RPMI7951 (cell line): Measurements from ENCODE around the gene MAN1A2. TPM values are rescaled to one million over a fixed set of nuclear protein-coding genes. Genes with fewer than 3 reads are reported as not detected.

Experiments used
- DNase-seq: peaks from one replicate; pipeline ENCODE4 v3.0.0-alpha.2; 2012; ENCODE audit warnings: low read depth
- total RNA-seq: library from RNA; depleted of rRNA; stranded (reverse); fragments of >200 nt; shearing (Covaris generic); gene quantifications from 2 replicates; pipeline ENCODE4 v1.2.3, GENCODE V29; 2014

Gene MAN1A2
- total RNA-seq, 1 experiment from 2014 or later: 30.9 TPM

- no peak for DNase-seq
Measured at GRCh38 chr1:117493906-117494305, 126.7 kb downstream of the MAN1A2 start.

DNA sequence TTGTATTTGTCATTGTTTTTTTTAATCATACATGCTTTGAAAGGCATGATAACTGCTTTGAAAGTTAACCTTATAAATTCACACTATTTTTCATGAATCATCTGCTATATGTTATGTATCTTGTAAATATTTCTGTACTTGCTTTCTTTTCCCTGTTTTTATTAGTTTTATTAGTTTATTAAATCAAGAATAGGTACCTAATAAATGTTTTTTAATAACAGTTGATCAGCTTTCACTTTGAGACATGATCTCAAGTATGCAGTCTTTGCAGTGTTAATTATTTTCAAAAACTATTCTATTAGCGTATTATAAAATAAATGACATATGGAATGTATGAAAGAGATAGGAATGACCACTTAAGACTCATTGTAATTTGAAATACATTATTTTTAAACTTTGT, 127.8 kb downstream of the MAN1A2 start:
- DNase-seq: no peak

DNA sequence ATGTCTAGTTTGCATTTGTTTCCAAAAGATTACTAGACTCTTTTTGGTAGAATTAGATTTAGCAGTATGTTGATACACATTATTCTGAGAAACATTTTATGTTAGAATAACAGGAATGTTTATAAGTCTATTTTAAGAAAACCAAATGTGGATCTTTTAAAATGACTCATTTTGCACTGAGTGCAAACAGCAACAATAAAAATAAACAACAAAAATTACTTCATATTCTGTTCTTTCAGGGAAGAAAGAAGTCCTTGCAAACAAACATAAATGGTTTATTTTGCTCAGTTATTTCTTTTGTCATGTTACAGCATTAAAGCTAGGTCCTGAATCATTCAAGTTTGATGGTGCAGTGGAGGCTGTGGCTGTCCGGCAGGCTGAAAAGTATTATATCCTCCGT, 131.8 kb downstream of the MAN1A2 start:
- DNase-seq: no peak

DNA sequence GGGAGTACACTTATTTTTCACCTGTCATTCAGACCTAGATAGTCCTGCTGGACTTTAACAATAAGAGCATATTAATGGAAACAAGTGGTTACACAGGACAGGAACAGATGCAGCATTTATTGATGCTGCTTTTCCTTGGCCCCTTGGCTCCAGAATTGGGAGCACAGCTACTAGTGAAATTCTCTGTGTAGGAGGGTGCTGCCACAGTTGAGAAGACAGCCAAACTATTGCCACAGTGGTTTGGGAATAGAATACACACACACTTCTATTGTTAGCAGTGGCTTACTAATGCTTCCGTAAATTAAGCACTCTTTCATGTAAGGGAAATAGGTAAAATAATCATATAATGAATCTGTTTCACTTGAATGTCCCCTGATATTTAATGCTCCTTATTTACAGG, 133.3 kb downstream of the MAN1A2 start:
- DNase-seq: no peak

GRCh38 chr1:117501281-117501680, 134.0 kb downstream of the MAN1A2 start:
- DNase-seq: peak; percentile 14

GRCh38 chr1:117511273-117511672, 144.0 kb downstream of the MAN1A2 start:
- no peak for DNase-seq

DNA sequence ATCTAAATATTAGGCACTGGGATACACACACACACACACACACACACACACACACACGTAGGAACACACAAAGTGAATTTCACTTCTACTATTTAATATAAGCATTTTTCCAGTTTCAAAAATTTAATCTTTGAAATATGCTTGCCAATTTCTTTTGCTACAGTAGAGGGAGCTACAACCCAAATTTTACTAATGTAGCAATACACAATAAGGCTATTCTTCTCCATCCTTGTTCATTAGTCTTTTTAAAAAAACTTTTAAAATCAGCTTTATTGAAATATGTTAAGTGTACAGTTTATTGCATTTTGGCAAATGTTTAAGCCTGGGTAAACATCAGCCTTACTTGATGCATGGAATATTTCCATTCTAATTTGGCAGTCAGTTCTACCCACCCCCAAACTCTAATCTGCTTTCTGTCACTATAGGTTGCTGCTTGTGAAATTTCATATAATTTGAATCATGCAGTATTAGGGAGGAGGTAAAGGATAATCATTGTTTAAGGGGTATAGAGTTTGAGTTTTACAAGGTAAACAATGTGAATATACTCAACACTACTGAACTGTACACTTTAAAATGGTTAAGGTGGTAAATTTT, 145.6 kb downstream of the MAN1A2 start:
- DNase-seq: peak; percentile 14

- no peak for DNase-seq
Measured at GRCh38 chr1:117523111-117523510, 155.9 kb downstream of the MAN1A2 start.

DNA sequence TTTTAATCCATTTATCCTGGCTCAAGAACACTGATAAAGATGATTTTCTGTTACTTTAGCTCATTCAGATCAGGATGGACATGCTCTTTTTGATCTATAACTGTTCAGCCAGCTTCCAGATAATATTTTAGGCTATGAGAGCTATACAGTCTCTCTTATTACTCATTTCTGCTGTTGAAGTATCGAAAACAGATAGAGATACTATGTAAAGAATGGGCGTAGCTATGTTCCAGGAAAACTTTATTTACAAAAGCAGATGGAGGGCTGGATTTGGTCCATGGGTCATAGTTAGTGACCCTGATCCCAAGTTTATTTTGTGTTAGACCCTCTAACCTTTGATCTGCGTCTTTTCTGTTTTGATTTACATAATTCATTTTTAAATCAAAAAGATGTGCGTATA, 159.8 kb downstream of the MAN1A2 start:
- DNase-seq: no peak

DNA sequence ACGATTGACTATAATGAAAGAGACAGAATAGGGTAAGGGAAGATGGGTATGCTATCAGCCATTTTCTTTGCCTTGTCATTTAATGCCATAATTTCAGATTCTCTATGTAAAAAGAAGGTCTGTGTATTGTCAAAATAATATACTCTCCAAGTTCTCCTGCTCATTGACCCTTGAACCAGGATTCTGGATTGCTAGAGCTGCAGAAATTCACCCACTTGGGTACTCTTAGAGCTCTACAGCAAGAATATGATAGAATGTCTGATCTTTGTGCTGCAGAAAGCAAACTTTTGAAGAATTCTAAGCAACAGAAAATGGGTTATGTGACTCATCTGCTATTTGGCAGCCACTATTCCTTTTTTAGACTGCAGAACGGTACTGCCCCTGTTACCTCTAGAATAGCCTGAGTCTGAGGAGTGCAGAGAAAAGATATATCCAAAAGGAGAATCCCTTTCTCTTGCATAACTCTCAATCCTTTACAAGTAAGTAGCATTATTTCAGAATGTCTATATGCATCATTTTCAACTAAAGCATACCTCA, 160.4 kb downstream of the MAN1A2 start:
- no peak for DNase-seq

GRCh38 chr1:117529683-117530082, 162.4 kb downstream of the MAN1A2 start:
- no peak for DNase-seq

GRCh38 chr1:117531222-117531621, 164.0 kb downstream of the MAN1A2 start:
- no peak for DNase-seq

DNA sequence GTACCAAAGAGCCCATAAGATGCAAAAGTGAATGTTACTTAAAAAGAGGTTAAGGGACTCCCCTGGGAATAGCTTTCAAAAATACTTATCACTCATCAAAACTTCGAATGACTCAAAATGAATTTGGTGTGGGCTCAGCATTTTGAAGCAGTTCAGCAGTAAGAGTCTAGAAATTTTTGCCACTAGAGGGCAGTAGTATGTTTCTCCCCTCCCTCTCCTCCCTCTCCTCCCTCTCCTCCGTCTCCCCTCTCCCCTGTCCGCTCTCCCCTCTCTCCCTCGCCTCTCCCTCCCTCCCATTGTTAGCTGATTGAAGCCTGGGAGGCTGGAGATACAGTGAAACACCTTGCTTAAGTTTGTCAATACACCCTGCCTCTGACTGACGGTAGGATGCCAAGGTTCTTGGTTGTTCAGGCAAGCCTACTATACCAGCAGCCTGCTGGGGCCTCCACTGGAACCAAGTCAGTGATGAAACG, 167.8 kb downstream of the MAN1A2 start:
- DNase-seq: peak; percentile 55

GRCh38 chr1:117535821-117536220, 168.6 kb downstream of the MAN1A2 start:
- DNase-seq: no peak

- DNase-seq: no peak
Measured at GRCh38 chr1:117537291-117537920, 170.2 kb downstream of the MAN1A2 start.

DNA sequence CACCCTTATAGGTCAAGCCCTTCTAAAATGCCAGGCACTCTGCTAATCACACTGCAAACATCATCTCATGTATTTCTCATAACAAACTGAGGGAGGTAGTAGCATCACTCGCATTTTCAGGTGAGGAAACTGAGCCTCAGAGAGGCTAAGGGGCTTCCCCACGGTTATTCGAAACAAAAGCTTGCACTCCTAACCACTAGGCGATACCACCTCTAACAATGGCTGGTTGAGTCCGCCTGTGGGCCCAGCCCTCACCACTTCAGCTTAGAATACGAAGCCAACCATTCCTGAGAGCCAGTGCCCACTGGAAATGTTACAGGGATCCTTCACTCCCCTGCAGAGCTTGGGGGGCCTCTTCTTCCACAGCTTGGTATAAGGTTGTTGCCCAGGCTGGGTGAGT, 173.3 kb downstream of the MAN1A2 start:
- DNase-seq: no peak

DNA sequence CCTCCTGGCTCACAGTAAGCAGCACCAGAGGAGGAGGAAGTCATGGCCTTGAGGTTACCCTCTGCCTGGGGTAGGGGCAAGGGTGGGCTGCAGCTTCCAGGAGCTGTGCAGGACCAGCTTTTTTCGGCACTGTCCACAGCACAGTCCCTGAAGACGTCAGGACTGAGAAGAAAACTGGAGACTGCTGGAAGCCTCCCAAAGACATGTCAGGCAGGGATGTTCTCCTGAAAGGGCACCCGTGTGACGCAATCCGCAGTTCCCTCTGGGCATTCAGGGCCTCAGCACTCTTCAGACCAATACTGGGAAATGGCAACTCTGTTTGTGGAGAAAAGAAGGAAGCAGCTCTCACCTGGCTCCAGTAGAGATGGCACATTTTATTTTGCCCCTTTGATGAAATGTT, 173.8 kb downstream of the MAN1A2 start:
- peak; percentile 45 for DNase-seq

DNA sequence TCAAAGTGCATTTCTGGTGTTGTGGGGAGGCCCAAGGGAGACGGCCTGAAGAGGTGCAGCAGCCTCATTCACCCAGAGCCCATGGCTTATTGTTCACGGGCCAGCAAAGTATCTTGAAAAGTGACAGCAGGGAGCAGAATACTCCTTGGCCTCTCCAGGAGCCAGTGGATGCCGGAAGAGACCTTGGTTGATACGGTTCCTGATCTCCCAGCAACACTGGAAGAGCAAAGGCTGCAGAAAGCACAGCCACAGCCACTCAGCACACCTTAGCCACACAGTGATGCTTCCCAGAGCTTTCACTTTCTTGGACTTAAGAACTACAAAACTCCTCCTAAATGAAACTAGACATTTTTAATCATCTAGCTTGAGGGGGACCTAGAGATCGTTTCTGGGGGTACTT, 174.3 kb downstream of the MAN1A2 start:
- DNase-seq: no peak

DNA sequence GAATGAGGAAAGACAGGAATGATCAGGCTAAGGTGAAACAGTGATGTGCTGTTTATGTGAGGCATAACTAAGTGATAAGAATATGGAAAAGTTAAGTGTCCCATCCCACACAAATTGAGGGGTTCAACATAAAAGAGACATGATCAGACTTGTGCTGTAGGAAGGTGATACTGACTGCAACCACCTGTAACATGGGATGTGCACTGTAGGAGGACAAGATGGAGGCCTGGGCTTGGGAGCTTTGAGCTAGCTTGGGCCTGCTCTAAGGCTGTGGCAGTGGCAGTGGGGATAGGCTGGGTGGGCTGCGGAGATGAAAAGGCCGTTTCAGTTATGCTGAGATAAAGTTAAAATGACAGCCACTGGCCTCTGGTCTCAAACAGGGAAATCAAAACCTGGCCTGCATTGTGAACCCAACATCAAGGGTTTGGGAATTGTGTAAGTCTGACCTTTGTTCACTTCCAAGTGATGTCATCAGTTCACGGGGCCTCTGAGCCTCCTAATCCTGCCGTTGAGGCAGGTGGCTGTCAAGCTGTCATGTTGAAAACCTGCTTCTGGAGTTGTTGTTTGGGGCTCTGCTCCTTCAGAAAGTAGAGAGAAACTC, 177.4 kb downstream of the MAN1A2 start:
- no peak for DNase-seq

- no peak for DNase-seq
Measured at GRCh38 chr1:117546467-117546866, 179.2 kb downstream of the MAN1A2 start.

GRCh38 chr1:117553471-117553870, 186.2 kb downstream of the MAN1A2 start:
- no peak for DNase-seq

DNA sequence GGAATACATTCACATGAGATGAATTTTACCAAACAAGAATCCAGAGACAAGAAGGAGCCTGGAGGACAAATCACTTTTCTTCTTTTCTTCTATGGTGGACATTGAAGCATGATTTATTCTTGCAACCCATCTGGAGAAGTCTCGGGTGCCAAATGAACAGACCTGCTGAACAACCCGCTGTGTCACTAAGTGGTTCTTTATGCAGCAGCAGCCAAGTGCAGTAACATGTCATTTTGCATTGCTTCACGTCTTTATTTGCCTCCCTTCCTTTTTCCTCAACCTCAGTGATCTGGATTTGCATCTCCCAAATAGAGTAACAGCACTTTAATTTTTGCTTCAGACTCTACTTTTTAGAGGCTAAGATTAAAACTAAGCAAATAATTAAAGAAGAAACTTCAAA, 188.6 kb downstream of the MAN1A2 start:
- no peak for DNase-seq

DNA sequence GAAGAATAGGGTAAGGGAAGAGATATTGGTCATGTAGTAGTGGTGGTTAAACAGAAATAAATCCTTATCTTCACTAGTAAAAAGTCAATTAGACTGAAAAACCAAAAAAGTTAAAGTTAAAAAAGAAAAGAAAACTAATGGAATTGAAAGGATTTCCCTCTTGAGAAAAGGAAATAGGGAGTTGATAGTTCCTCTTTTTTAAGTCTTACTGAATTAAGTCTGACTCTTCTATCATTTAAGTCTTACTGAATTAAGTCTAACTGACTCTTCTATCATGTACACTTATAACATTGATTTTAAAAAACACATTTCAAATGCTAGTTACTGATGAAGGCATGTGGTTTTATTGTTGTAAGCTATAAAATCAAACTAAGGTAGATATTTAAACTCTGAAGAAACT, 189.1 kb downstream of the MAN1A2 start:
- DNase-seq: no peak
